HCT116 (cell line): Measurements from ENCODE around the gene DERL3. TPM values are rescaled to one million over a fixed set of nuclear protein-coding genes. Genes with fewer than 3 reads are reported as not detected.

Source experiments
- ATAC-seq: fragments of 200-7000 bp; cut with Tn5 transposase; 2 replicates; pipeline ENCODE4 v1.9.1; 2020; ENCODE audit warnings: mild to moderate bottlenecking, moderate library complexity
- BruUV-seq: library from RNA; stranded (reverse); fragments of 400-500 nt; replicated peaks from 2 replicates; lab custom pipeline; 2021; lab: Mats Ljungman, UMichigan
- CTCF ChIA-PET: fragments of 300-600 bp; sonication (Branson Sonifier 250); formaldehyde crosslinking; loops from one replicate; lab custom pipeline; 2021; ENCODE audit warnings: antibody characterized with exemption; lab: Charles Lee
- POLR2A ChIA-PET: fragments of 300-600, 350-600 bp; sonication (Branson Sonifier 250); formaldehyde crosslinking; loops from one replicate; lab custom pipeline; 2021; ENCODE audit warnings: antibody characterized with exemption; lab: Charles Lee
- RAD21 ChIA-PET, 2 experiments: fragments of 300-600 bp; sonication (Branson Sonifier 250); formaldehyde crosslinking; loops; one replicate each; lab custom pipeline; 2023; ENCODE audit warnings: low total read pairs in 2 of 2; ENCODE audit not compliant: uncharacterized antibody in 2 of 2, unreplicated experiment in 2 of 2, low non-redundant PET in 1 of 2; lab: Charles Lee
- DNase-seq: peaks from one replicate; pipeline ENCODE4 v3.0.0-alpha.2; 2010; ENCODE audit warnings: low read depth, low spot score
- H2AFZ ChIP-seq: fragments of 200-600 bp; shearing (Covaris generic), sonication (generic); 2 replicates; pipeline ENCODE4 v1.6.1; 2017; ENCODE audit warnings: low read depth, mixed run types, mixed read lengths, antibody characterized with exemption, low read length; ENCODE audit not compliant: poor library complexity, severe bottlenecking
- H3K27ac ChIP-seq: 2 replicates; pipeline ENCODE4 v1.5.1; 2012; ENCODE audit warnings: low read depth, low read length
- H3K27me3 ChIP-seq: fragments of 200-600 bp; sonication (generic); 2 replicates; pipeline ENCODE4 v1.6.1; 2016; ENCODE audit warnings: mixed run types, low read length, mixed read lengths; ENCODE audit not compliant: insufficient read depth
- H3K36me3 ChIP-seq, 2 experiments: fragments of 200-500 bp in 1 of 2; fragments of 200-600 bp in 1 of 2; sonication (Bioruptor generic) in 1 of 2; sonication (generic) in 1 of 2; 2 replicates each; pipeline versions ENCODE4 v1.5.1 to v1.6.1; 2014 to 2016; ENCODE audit warnings: low read length in 2 of 2, inconsistent platforms in 1 of 2, mixed read lengths in 1 of 2, mixed run types in 1 of 2; ENCODE audit not compliant: insufficient read depth in 2 of 2, control insufficient read depth in 1 of 2
- H3K4me1 ChIP-seq, 2 experiments: fragments of 200-600 bp in 1 of 2; sonication (generic) in 1 of 2; 2 replicates each; pipeline versions ENCODE4 v1.5.1 to v1.6.1; 2012 to 2017; ENCODE audit warnings: low read length in 2 of 2, inconsistent platforms in 1 of 2, mild to moderate bottlenecking in 1 of 2, mixed read lengths in 1 of 2, mixed run types in 1 of 2, moderate library complexity in 1 of 2; ENCODE audit not compliant: insufficient read depth in 2 of 2, control insufficient read depth in 1 of 2
- H3K4me2 ChIP-seq: fragments of 200-600 bp; sonication (generic); 2 replicates; pipeline ENCODE4 v1.6.1; 2017; ENCODE audit warnings: mixed run types, low read length, mixed read lengths
- H3K4me3 ChIP-seq, 2 experiments: fragments of 200-600 bp in 1 of 2; sonication (generic) in 1 of 2; replicated peaks in 1 of 2; 2 replicates each; pipeline ENCODE4 v1.5.1; 2011 to 2016; ENCODE audit warnings: low read length in 2 of 2, control low read depth in 1 of 2, low read depth in 1 of 2, mild to moderate bottlenecking in 1 of 2, mixed read lengths in 1 of 2, mixed run types in 1 of 2
- H3K79me2 ChIP-seq: fragments of 200-600 bp; sonication (generic); 2 replicates; pipeline ENCODE4 v1.6.1; 2017; ENCODE audit warnings: mild to moderate bottlenecking, mixed run types, low read length, moderate library complexity, mixed read lengths; ENCODE audit not compliant: insufficient read depth
- H3K9ac ChIP-seq: fragments of 200-600 bp; sonication (generic); 2 replicates; pipeline ENCODE4 v1.6.1; 2016; ENCODE audit warnings: low read length, mixed read lengths
- H3K9me2 ChIP-seq: fragments of 200-600 bp; sonication (generic), shearing (Covaris generic); 2 replicates; pipeline ENCODE4 v1.6.1; 2017; ENCODE audit warnings: mixed run types, mild to moderate bottlenecking, moderate library complexity; ENCODE audit not compliant: insufficient read depth
- H3K9me3 ChIP-seq, 2 experiments: fragments of 200-500 bp in 1 of 2; fragments of 200-600 bp in 1 of 2; sonication (Bioruptor generic) in 1 of 2; sonication (generic) in 1 of 2; 2 replicates each; pipeline ENCODE4 v1.6.1; 2014 to 2017; ENCODE audit warnings: low read length in 2 of 2, mixed read lengths in 2 of 2, inconsistent platforms in 1 of 2, low read depth in 1 of 2, mild to moderate bottlenecking in 1 of 2, mixed run types in 1 of 2, moderate library complexity in 1 of 2; ENCODE audit not compliant: control insufficient read depth in 1 of 2, insufficient read depth in 1 of 2
- H4K20me1 ChIP-seq: fragments of 200-600 bp; sonication (generic), shearing (Covaris generic); 2 replicates; pipeline ENCODE4 v1.6.1; 2017; ENCODE audit warnings: mixed run types, mild to moderate bottlenecking, moderate library complexity; ENCODE audit not compliant: insufficient read depth
- ATF3 ChIP-seq: IDR thresholded peaks from 2 replicates; pipeline ENCODE4 v1.6.1; 2012
- CEBPB ChIP-seq: IDR thresholded peaks from 2 replicates; pipeline ENCODE4 v1.6.1; 2012; ENCODE audit warnings: low read depth
- FOSL1 ChIP-seq: IDR thresholded peaks from 2 replicates; pipeline ENCODE4 v1.6.1; 2012; ENCODE audit warnings: low read depth
- POLR2AphosphoS5 ChIP-seq: IDR thresholded peaks from 2 replicates; pipeline ENCODE4 v1.6.1; 2011; ENCODE audit warnings: mild to moderate bottlenecking, low read depth, low read length, moderate library complexity
- SP1 ChIP-seq: IDR thresholded peaks from 2 replicates; pipeline ENCODE4 v1.6.1; 2012; ENCODE audit warnings: low read depth
- YY1 ChIP-seq: IDR thresholded peaks from 2 replicates; pipeline ENCODE4 v1.6.1; 2011; ENCODE audit warnings: low read length, low read depth, moderate library complexity, mild to moderate bottlenecking; ENCODE audit not compliant: insufficient replicate concordance; ENCODE audit errors: extremely low read depth
- ZNF274 ChIP-seq: fragments of 200-500 bp; sonication (Bioruptor generic); IDR thresholded peaks from 2 replicates; pipeline ENCODE4 v1.6.1; 2014; ENCODE audit warnings: mild to moderate bottlenecking, low read depth, low read length, inconsistent platforms
- intact Hi-C: fragments of 100-400 bp; cut with micrococcal nuclease; formaldehyde crosslinking; loops from 2 replicates; pipeline ENCODE4 v1.10.0; 2022
- total RNA-seq: library from RNA; stranded (reverse); gene quantifications from one replicate; pipeline ENCODE4 v1.2.1, GENCODE V29; 2021; ENCODE audit not compliant: unreplicated experiment
- TF ChIP-seq, protein P1 (sequence below): IDR thresholded peaks from 2 replicates; pipeline ENCODE4 v1.6.1; 2012
- TF ChIP-seq, protein P2 (sequence below): IDR thresholded peaks from 2 replicates; pipeline ENCODE4 v1.6.1; 2011; ENCODE audit warnings: mild to moderate bottlenecking, low read length, moderate library complexity; ENCODE audit not compliant: insufficient replicate concordance; ENCODE audit errors: extremely low read depth
- TF ChIP-seq, protein P3 (sequence below): IDR thresholded peaks from 2 replicates; pipeline ENCODE4 v1.6.1; 2012; ENCODE audit warnings: low read depth

Gene DERL3
- total RNA-seq, 1 experiment from 2014 or later, result not detected

- TF ChIP-seq ZNF274, result no peak
- TF ChIP-seq FOSL1, result no peak
- TF ChIP-seq ATF3, result no peak
- no peak for TF ChIP-seq SP1
- TF ChIP-seq, protein P1, sequence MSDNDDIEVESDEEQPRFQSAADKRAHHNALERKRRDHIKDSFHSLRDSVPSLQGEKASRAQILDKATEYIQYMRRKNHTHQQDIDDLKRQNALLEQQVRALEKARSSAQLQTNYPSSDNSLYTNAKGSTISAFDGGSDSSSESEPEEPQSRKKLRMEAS, result no peak
- no peak for TF ChIP-seq YY1
- TF ChIP-seq POLR2AphosphoS5, result no peak
- TF ChIP-seq, protein P2, sequence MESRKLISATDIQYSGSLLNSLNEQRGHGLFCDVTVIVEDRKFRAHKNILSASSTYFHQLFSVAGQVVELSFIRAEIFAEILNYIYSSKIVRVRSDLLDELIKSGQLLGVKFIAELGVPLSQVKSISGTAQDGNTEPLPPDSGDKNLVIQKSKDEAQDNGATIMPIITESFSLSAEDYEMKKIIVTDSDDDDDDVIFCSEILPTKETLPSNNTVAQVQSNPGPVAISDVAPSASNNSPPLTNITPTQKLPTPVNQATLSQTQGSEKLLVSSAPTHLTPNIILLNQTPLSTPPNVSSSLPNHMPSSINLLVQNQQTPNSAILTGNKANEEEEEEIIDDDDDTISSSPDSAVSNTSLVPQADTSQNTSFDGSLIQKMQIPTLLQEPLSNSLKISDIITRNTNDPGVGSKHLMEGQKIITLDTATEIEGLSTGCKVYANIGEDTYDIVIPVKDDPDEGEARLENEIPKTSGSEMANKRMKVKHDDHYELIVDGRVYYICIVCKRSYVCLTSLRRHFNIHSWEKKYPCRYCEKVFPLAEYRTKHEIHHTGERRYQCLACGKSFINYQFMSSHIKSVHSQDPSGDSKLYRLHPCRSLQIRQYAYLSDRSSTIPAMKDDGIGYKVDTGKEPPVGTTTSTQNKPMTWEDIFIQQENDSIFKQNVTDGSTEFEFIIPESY, result no peak
These were observed 20.3 kb downstream of the DERL3 start (continued) for GRCh38 chr22:23818541-23818940.

- TF ChIP-seq CEBPB, result no peak
- TF ChIP-seq, protein P3, sequence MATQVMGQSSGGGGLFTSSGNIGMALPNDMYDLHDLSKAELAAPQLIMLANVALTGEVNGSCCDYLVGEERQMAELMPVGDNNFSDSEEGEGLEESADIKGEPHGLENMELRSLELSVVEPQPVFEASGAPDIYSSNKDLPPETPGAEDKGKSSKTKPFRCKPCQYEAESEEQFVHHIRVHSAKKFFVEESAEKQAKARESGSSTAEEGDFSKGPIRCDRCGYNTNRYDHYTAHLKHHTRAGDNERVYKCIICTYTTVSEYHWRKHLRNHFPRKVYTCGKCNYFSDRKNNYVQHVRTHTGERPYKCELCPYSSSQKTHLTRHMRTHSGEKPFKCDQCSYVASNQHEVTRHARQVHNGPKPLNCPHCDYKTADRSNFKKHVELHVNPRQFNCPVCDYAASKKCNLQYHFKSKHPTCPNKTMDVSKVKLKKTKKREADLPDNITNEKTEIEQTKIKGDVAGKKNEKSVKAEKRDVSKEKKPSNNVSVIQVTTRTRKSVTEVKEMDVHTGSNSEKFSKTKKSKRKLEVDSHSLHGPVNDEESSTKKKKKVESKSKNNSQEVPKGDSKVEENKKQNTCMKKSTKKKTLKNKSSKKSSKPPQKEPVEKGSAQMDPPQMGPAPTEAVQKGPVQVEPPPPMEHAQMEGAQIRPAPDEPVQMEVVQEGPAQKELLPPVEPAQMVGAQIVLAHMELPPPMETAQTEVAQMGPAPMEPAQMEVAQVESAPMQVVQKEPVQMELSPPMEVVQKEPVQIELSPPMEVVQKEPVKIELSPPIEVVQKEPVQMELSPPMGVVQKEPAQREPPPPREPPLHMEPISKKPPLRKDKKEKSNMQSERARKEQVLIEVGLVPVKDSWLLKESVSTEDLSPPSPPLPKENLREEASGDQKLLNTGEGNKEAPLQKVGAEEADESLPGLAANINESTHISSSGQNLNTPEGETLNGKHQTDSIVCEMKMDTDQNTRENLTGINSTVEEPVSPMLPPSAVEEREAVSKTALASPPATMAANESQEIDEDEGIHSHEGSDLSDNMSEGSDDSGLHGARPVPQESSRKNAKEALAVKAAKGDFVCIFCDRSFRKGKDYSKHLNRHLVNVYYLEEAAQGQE, result no peak
These were observed 21.7 kb downstream of the DERL3 start for GRCh38 chr22:23817146-23817545.

More at GRCh38 chr22:23817146-23817545, 21.7 kb downstream of the DERL3 start:
- Histone ChIP-seq H4K20me1 (no peaks in the 10 kb centered on the region), H3K9me3 (no peaks in the 10 kb centered on the region), H3K79me2 (no peaks in the 10 kb centered on the region), H3K27me3 (no peaks in the 10 kb centered on the region), H3K4me3 (no peak overlapping the region), H3K9ac (no peak overlapping the region), H3K4me1 (no peaks in the 10 kb centered on the region), H3K36me3 (peaks cover 9 to 11% of the 10 kb centered on the region in 2 experiments), H3K4me2 (no peak overlapping the region), H3K27ac (no peak overlapping the region), H2AFZ (no peak overlapping the region), H3K9me2 (no peaks in the 10 kb centered on the region)
- POLR2A ChIA-PET, result no interaction called here
- CTCF ChIA-PET, result no interaction called here
- ATAC-seq, result no peak
- no TSS peak for BruUV-seq
- DNase-seq, result no peak
- RAD21 ChIA-PET, result no interaction called here
- intact Hi-C loops, result no loop called here
